Measurements from ENCODE around the gene AAK1. TPM values are rescaled to one million over a fixed set of nuclear protein-coding genes. Genes with fewer than 3 reads are reported as not detected.
"Not testable (repeated sequence)": the region's sequence is repeated elsewhere in the genome, so short reads cannot be mapped to it uniquely, and the experiment has no call there.

The AAK1 gene
- 12.9 and 70.6 TPM in 2 replicates for total RNA-seq

GRCh38 chr2:69643602-69644505, at the start of gene AAK1:
TSS of gene AAK1 (minus strand) at chr2:69643739. CDS start at chr2:69643040, 699 bp downstream.
- peak; percentile 64 for DNase-seq (ENCODE audit: low read depth)

- DNase-seq (ENCODE audit: low read depth), result peak; percentile 53
Measured at GRCh38 chr2:69692424-69692823, 48.9 kb upstream of the AAK1 start.

GRCh38 chr2:69689969-69690368, 46.4 kb upstream of the AAK1 start:
- DNase-seq (ENCODE audit: low read depth), result no peak

- DNase-seq (ENCODE audit: low read depth), result no peak
Measured at GRCh38 chr2:69689466-69689865, 45.9 kb upstream of the AAK1 start.

- DNase-seq (ENCODE audit: low read depth), result no peak
Measured at GRCh38 chr2:69687971-69688611, 44.6 kb upstream of the AAK1 start.

- DNase-seq (ENCODE audit: low read depth), result no peak
Measured at GRCh38 chr2:69686813-69687212, 43.3 kb upstream of the AAK1 start.

- peak; percentile 85 for DNase-seq (ENCODE audit: low read depth)
Measured at GRCh38 chr2:69685321-69686048, 41.9 kb upstream of the AAK1 start.

GRCh38 chr2:69683170-69683971, 39.8 kb upstream of the AAK1 start:
- peak; percentile 80 for DNase-seq (ENCODE audit: low read depth)

- DNase-seq (ENCODE audit: low read depth), result no peak
Measured at GRCh38 chr2:69682525-69682924, 39.0 kb upstream of the AAK1 start.

- no peak for DNase-seq (ENCODE audit: low read depth)
Measured at GRCh38 chr2:69680001-69680675, 36.6 kb upstream of the AAK1 start.

GRCh38 chr2:69677914-69678313, 34.4 kb upstream of the AAK1 start:
- DNase-seq (ENCODE audit: low read depth), result no peak

GRCh38 chr2:69676146-69676545, 32.6 kb upstream of the AAK1 start:
- peak; percentile 57 for DNase-seq (ENCODE audit: low read depth)

GRCh38 chr2:69674316-69674670, 30.8 kb upstream of the AAK1 start:
- DNase-seq (ENCODE audit: low read depth), result peak; percentile 43

- DNase-seq (ENCODE audit: low read depth), result not testable (repeated sequence)
Measured at GRCh38 chr2:69673098-69673497, 29.6 kb upstream of the AAK1 start.

- DNase-seq (ENCODE audit: low read depth), result no peak
Measured at GRCh38 chr2:69669666-69670065, 26.1 kb upstream of the AAK1 start.

- DNase-seq (ENCODE audit: low read depth), result no peak
Measured at GRCh38 chr2:69668598-69668997, 25.1 kb upstream of the AAK1 start.

- peak; percentile 13 for DNase-seq (ENCODE audit: low read depth)
Measured at GRCh38 chr2:69667805-69668382, 24.4 kb upstream of the AAK1 start.

GRCh38 chr2:69665152-69665551, 21.6 kb upstream of the AAK1 start:
- DNase-seq (ENCODE audit: low read depth), result no peak

GRCh38 chr2:69663860-69664259, 20.3 kb upstream of the AAK1 start:
- no peak for DNase-seq (ENCODE audit: low read depth)

- DNase-seq (ENCODE audit: low read depth), result not testable (repeated sequence)
Measured at GRCh38 chr2:69662547-69662946, 19.0 kb upstream of the AAK1 start.

GRCh38 chr2:69660637-69661036, 17.1 kb upstream of the AAK1 start:
- DNase-seq (ENCODE audit: low read depth), result no peak
